HG03196 (cell line): ENCODE measurements around the gene METTL9.

ENCODE experiments used
- ATAC-seq: cut with Tn5 transposase; IDR thresholded peaks from one replicate; pipeline ENCODE4 v1.9.1; 2021; ENCODE audit not compliant: unreplicated experiment

The METTL9 gene

DNA sequence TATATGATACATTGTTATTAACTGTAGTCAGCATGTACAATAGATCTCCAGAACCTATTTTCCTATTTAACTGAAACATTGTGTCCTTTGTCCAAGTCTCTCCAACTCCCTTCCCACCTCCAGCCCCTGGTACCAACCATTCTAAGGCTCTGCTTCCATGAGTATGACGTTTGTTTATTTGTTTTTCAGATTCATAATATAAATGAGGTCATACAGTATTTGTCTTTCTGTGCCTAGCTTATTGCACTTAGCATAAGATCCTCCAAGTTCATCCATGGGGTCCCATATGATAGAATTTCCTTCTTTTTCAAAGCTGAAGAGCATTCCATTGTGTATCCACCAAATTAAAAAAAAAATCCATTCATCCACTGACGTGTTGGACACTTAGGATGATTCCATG, 103.8 kb downstream of the METTL9 start:
- no peak for ATAC-seq

DNA sequence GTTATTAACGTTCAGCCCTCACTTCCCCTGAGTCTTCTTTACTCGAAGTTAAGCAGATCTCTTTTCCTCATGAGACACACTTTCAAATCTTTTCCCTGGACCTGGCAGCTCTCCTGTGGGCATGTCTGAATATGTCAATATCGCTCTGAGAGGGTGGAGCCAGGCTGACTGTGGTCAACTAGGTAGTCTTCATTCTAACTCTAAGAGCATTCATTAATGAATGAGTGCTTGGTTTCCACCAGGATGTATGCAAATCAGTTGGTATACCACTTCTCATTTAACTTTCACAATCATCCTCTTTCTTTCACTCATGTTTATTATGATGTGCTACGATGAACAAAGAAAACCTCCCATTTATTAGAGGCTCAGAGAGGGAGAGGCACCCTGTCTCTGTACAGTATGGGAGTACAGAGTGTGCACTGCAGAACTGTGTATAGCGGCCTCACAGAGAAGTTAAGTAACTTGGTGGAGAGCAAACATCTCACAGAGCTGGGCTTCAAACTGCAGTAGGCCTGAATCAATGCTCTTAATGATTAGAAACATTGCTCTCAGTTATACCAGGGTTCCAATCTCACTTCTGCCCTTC, 104.3 kb downstream of the METTL9 start:
- no peak for ATAC-seq

DNA sequence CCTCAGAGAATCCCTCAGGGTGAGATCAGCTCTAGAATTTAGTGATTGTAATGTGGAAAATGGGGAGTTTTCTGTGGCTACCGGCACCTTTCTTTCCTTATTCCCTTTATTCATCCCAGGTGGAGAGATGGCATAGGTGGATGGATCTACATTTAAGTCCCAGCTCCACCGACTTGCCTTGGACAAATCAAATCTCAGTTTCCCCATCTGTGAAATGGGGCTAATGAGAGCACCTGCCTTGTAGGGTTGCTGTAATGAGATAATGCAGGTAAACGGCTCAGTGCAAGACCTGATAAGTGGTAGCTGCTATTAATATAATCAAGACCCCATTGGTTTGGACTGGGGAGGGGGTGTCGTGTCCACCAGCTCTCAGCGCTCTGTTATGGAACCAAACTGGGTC, 104.9 kb downstream of the METTL9 start:
- no peak for ATAC-seq

DNA sequence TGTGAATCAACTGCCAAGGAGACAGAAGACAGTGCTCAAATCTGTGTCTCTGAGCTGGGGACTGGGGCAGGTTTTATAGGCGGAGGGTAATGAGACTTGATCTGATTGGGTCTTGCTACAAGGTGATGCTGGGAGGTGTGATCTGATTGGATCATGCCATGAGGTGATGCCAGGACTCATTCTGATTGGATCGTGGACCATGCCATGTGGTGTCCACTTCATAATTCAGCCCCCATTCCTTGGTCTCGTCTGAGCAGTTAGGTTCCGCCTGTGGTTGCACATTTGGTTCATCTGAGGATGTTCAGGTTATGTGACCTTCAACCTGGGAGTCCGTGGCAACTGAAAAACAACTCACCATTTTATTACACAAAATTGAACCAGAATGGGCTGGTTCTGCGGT, 105.4 kb downstream of the METTL9 start:
- ATAC-seq = no peak
